Gastrocnemius medialis (tissue), 4 donors: ENCODE measurements around the gene CAMP.

ENCODE experiments used
- POLR2A ChIP-seq, 2 donors: fragments of 450-650 bp; IDR thresholded peaks; one replicate each; pipeline ENCODE4 v1.6.1; 2017; ENCODE audit warnings: antibody characterized with exemption in 2 of 2, mild to moderate bottlenecking in 2 of 2, moderate library complexity in 2 of 2
- TF ChIP-seq, protein P1 (sequence below), 5 experiments: fragments of 450-650 bp in 3 of 5; fragments of 200-600 bp in 2 of 5; sonication (generic) in 2 of 5; IDR thresholded peaks in 4 of 5; conservative IDR thresholded peaks in 1 of 5; 1 replicate in 4 of 5; 2 replicates in 1 of 5; pipeline ENCODE4 v1.5.1; 2016 to 2019; ENCODE audit warnings: antibody characterized with exemption in 5 of 5, mild to moderate bottlenecking in 3 of 5, moderate library complexity in 3 of 5

GRCh38 chr3:48194446-48195071 is 28.7 kb upstream of the CAMP start:
- TF ChIP-seq, protein P1, sequence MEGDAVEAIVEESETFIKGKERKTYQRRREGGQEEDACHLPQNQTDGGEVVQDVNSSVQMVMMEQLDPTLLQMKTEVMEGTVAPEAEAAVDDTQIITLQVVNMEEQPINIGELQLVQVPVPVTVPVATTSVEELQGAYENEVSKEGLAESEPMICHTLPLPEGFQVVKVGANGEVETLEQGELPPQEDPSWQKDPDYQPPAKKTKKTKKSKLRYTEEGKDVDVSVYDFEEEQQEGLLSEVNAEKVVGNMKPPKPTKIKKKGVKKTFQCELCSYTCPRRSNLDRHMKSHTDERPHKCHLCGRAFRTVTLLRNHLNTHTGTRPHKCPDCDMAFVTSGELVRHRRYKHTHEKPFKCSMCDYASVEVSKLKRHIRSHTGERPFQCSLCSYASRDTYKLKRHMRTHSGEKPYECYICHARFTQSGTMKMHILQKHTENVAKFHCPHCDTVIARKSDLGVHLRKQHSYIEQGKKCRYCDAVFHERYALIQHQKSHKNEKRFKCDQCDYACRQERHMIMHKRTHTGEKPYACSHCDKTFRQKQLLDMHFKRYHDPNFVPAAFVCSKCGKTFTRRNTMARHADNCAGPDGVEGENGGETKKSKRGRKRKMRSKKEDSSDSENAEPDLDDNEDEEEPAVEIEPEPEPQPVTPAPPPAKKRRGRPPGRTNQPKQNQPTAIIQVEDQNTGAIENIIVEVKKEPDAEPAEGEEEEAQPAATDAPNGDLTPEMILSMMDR (IDR thresholded peaks at IDR 0.05 in 4 of 5, conservative IDR thresholded peaks at IDR 0.05 in 1 of 5) = peak in 4 of 5 experiments; percentile 13 to 56 (median 40)
- no peak for TF ChIP-seq POLR2A (IDR thresholded peaks at IDR 0.05)
